ENCODE measurements around the gene LCN12.

The LCN12 gene, protein sequence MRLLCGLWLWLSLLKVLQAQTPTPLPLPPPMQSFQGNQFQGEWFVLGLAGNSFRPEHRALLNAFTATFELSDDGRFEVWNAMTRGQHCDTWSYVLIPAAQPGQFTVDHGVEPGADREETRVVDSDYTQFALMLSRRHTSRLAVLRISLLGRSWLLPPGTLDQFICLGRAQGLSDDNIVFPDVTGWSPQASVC

DNA sequence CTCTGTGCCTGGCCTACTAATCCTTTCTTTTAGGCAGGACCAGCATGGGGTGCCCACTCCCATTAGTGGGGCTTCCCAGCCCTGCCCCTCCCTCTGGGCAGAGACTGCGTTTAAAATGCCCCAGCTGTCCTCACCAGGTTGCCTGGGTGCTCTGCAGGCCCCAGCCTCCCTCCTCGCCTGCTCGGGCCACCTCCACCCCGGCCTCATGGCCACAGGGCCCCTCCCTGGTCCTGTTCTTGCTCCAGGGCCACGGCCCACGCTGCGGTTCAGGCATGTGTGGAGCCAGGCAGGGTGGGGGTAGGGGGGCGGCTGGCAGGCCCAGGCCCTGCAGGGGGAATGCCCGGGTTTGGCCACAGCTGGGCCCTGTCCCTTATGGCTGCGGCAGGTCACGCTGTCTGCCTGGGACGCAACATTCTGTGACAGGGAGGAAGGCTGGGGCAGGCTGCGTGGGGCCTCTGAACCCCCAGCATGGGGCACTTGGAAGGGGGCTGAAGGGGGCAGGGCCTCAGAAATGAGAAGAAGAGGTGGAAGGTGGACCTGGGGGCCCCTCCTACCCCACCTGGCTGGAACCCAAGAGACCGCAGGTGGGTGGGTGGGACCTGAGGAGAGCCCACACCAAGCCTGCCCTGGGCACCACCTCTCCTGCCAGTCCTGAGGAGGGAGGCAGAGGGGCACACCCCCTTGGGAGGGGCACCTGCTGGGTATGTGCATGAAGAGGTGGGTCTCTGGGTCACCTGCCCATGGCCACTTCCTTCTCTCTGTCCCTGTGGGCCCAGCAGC, at the start of gene LCN12:
TSS of gene LCN12 (plus strand) at position 733 of the 780 bp plus-strand sequence. CDS start 55 bp downstream, outside the sequence.
- DNase-seq, result no peak

- peak; percentile 37 for DNase-seq
These were observed 49.0 kb upstream of the LCN12 start for GRCh38 chr9:136903041-136903554.

GRCh38 chr9:136906266-136906665, 45.8 kb upstream of the LCN12 start:
- no peak for DNase-seq

DNA sequence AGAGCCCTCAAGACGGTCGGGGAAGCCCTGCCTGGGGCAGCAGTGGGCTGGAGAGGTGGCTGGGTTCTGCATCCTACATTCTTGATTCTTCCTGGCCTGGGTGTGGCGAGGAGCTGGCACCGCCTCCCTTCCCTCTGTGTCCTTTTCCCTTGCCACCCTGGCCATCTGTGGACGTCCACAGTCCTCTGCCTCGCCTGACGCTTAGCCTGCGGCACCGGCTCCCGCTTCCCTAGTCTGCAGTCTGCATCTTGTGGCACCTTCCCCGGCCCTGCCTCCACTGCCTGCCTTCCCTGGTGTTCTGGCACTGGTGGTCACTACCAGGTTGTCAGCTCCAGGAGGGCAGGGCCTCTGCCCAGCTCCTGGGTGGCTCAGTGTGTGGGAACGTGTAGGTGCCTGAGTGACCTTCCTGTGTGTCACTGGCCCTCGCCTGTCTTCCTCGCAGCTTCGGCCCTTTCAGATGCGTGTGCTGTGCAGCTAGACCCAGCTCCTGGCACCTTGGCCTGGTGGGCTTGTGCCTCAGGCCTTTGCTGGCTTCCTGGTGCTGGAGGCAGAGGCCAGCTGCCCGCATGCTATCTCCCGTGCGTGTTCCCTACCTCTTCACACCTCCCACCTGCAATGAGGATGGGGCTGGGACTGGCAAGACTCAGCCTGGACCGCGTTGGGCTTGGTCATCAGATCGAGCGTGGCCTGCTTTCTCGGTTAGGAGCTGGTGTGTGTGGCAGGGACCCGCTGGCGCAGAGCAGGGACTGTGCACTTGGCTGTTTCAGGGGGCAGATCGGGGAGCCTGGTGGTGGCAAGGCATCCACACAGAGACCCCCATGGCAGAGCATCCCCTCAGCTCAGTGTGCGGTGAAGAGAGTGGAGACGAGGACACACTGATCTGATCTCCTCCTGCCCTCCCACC, 44.8 kb upstream of the LCN12 start:
- DNase-seq, result no peak

GRCh38 chr9:136910197-136910900, 41.7 kb upstream of the LCN12 start:
- no peak for DNase-seq

- no peak for DNase-seq
These were observed 41.2 kb upstream of the LCN12 start for GRCh38 chr9:136910901-136911245.

DNA sequence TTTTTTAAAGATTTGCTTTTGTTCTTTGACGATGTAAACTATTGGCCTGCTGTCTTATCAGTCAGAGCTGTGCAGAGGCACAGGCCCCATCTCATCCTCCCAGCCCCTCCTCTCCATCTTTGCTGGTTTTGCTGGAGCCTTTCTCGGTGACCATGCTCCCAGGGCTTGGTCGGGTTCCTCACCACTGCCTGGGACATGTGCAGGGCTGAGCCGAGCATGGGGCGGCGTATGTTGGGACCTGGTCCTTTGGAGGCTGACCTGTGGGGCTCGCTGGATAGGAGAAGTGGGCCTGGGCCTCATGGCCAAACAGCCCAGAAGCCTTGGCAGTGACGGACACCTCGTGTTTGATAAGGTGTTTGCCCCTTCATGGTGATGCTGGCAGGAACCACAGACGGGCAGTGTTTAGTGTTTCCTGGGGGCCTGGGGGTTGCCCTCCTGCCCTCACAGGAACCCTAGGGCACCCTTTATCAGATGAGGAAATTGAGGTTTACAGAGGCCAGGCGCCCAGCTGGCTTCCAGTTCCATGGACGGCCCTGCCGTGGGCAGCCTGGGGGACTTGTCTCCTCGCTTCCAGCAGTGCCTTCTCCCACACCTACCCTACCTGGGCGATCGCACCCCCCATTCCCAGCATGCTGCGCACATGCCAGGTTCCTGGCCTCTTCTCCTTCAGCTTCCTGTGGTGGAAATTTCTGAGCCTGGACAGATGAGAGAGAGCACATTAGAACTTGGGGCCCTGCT, 38.2 kb upstream of the LCN12 start:
- no peak for DNase-seq

DNA sequence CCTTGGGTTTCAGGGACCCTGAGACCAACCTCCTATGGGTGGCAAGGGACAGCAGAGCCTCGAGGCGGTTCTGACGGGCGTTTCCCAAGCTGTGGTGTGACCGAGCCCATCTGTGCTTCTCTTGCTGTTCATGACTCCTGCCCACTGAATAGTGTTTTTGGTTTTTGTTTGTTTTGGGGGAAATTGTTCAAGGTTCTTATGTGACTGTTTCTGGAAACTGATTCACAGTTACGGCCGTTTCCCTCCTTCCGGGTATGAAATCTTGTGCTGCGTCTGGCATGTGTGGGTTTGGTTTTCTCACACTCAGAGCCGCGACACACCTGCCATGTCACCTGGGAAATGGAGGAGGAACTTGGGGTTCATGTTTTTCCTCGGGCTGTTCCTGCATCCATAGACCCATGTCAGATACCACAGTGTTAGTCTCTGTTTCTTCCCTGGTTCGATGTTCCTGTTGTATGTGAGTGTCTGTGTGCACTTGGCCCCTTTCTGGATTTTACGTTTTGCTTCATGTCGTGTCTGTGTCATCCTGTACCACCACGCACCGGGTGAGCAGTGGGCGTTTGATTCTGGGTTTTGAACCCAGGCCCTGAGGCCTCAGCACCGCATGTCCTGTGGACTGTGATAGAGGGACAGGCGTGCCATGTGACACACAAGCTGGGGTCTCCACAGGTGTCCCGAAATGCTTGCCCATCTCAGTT, 36.3 kb upstream of the LCN12 start:
- no peak for DNase-seq

DNA sequence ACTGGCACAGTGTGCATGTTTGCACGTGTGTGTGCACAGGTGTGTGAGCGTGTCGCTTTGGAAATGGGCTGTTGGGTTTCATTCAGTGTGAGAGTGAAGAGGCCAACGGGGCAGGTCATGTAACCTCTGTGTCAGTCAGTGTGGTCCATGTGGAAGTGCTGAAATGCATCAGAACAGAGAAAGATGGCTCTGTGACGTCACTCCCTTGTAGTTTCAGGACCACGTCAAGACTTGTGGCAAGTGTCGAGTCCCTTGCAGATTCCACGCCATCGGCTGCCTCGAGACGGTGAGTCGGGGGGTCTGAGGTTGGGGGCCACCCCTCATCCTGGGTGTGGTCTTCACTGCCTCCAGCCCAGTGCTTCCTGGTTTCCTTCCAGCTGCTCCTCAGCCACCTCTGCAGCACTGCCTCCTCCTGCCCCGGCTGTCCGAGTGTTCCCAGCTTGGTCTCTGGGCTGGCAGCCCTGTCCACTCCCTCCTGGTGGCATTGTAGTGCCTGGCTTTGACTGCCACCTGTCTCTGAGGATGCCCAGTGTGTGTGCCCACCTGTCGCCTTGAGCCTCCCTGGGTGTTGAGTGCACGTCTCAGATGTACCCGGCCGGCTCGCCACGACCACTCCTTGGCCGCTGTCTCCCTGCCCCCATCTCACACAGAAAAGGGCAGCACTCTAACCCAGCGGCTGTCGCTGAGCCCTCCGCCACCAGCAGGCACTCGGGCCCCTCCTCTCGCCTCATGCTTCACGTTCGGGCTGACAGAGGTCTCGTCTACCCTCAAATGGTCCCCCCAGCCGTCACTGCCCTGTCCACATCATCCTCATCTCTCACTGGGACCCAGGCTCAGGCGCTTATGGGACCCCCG, 35.5 kb upstream of the LCN12 start:
- no peak for DNase-seq

DNA sequence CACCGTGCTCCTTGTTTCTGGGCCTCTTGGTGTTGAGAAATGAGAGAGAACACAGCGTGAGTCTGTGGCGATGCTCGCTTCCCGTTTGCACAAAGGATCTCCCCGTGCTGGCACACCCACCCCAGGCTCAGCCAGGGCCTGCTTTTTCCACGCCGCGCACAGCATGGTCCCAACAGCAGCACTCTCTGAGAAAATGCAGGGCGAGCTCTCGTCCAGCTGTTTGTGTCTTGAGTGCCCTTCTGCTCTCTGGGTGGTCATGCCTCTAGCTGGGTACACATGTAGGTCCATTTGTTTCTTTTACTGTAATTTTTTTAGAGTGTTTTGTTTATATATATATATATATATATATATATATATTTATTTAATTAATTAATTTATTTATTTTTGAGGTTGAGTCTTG, 34.2 kb upstream of the LCN12 start:
- no peak for DNase-seq

GRCh38 chr9:136920069-136920468, 32.0 kb upstream of the LCN12 start:
- no peak for DNase-seq

DNA sequence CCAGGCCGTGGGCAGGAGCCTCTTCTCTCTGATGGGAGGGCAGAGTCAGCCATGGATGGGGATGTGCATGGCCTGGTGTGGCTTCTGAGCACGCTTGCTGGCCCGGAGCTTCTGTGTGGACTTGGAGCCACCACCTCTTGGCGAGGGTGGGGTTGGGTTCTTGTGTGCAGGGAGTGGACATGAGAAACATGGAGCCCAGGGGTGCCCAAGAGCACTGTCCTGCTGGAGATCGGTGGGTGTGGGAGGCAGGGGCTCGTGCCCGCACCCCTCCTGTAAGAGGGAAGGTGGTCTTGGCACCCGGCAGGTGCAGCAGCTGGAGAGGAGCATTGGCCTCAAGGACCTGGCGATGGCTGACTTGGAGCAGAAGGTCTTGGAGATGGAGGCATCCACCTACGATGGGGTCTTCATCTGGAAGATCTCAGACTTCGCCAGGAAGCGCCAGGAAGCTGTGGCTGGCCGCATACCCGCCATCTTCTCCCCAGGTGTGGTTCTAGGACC, 31.3 kb upstream of the LCN12 start:
- no peak for DNase-seq

GRCh38 chr9:136921307-136921706, 30.8 kb upstream of the LCN12 start:
- DNase-seq, result no peak

- DNase-seq, result no peak
These were observed 30.4 kb upstream of the LCN12 start for GRCh38 chr9:136921718-136922117.

- DNase-seq, result no peak
These were observed 29.5 kb upstream of the LCN12 start for GRCh38 chr9:136922540-136922939.

GRCh38 chr9:136923881-136924280, 28.2 kb upstream of the LCN12 start:
- no peak for DNase-seq

- no peak for DNase-seq
These were observed 26.5 kb upstream of the LCN12 start for GRCh38 chr9:136925414-136926153.

- DNase-seq, result no peak
These were observed 25.8 kb upstream of the LCN12 start for GRCh38 chr9:136926154-136926704.

DNA sequence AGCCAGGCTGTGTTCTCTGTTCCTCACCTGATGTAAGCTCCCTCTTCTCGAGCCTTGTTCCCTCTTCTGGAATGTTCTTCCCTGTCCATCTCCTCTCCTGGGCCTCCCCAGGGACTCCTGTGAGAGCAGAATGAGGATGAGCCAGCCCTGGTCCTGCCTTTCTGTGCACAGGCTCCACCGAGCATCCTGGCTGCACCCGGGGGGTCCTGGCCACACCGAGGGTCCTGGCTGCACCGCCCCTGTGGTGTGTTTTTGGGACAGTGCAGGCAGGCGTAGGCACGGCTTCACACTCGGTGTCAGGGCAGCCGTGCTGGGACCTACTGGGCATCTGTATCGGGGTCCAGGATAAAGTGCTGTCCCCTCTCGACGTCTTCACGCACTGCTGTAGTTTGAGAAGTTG, 25.3 kb upstream of the LCN12 start:
- DNase-seq, result no peak

Data from activated CD4-positive, alpha-beta T cell treated with anti-CD3 and anti-CD28 coated beads, Interleukin-2, Interleukin-6, amounts not matched to agents 100 ng/mL and 50 ng/mL, durations not matched to agents 16 hours and 8 hours (primary cell).